Left colon (tissue), 2 donors: ENCODE results near the gene LYL1. TPM values are rescaled to one million over a fixed set of nuclear protein-coding genes. Genes with fewer than 3 reads are reported as not detected.
A peak's percentile ranks its signal among the peaks of the same experiment; 100 is the strongest.

Experiments
- ATAC-seq: fragments of 200-7000 bp; cut with Tn5 transposase; one replicate; pipeline ENCODE4 v1.9.1; 2020; ENCODE audit warnings: mild to moderate bottlenecking, moderate library complexity
- DNase-seq, 2 donors: peaks; one replicate each; pipeline ENCODE4 v3.0.0-alpha.2; 2020
- intact Hi-C, 2 donors: fragments of 100-400 bp; cut with DNase I in 1 of 2; cut with micrococcal nuclease in 1 of 2; formaldehyde crosslinking; loops; one replicate each; pipeline versions ENCODE4 v1.11.2 to v1.14.0; 2022; cut with DNase I, micrococcal nuclease
- total RNA-seq, 2 donors: library from RNA; stranded (reverse); fragmentation: NEBNext Ultra II Directional; extraction: Animal tissue kit (Norgen Biotek cat#: 25700); gene quantifications; one replicate each; pipeline ENCODE4 v1.2.1, GENCODE V29; 2021
- donor health status: DM: no; HTN: no; CAD: no.
- donor health status: DM: yes; HTN: yes; CAD: no.

LYL1 gene
- total RNA-seq, 2 donors from 2014 or later, result 2.0 to 4.5 TPM

DNA sequence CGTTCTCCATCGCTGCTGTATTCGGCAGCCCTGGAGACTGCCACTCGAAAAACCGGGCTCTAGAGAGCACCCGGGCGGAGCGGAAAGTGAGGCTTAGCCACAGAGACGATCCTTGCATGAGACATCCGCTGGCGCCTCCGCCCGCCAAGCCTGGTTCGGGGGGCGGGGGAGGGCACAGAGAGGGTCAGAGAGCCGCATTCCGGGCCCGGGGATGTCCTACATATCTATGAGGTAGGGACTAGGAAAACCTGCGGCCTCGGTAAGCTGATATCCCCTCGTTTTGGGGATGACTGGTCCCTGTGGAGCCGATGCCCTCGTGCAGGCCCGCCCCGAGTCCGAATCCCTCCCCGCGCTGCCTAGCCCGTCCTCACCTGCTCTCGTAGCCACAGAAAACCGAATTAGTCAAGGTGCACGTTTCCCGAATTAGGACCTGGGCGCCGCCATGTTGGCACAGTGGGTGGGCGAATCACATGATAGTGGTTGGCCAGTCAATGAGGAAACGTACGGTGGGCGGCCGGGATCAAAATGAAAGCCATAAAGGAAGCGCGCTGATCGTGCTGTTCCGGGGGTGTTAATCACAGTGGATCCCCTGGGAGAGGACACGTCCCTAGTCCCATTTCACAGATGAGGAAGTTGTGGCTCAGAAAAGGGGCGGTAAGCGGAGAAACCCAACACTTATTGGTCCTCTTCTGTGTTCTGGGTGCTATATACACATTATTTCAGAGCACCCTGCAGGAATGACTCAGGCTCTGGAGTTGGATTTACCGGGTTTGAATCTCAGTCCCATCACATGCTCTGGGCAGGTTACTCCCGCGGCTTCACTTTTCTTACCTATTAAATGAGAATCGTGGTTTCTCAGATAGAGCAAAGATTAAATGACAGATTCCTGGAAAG is 13.9 kb upstream of the LYL1 start, which contains the start of gene TRMT1:
TRMT1 (minus strand) TSS at position 459 of the 894 bp plus-strand sequence; CDS start at position 118, 341 bp downstream.
- intact Hi-C loops, result no loop called here
- peak; percentile 95 for DNase-seq
- peak; percentile 79 for ATAC-seq

DNA sequence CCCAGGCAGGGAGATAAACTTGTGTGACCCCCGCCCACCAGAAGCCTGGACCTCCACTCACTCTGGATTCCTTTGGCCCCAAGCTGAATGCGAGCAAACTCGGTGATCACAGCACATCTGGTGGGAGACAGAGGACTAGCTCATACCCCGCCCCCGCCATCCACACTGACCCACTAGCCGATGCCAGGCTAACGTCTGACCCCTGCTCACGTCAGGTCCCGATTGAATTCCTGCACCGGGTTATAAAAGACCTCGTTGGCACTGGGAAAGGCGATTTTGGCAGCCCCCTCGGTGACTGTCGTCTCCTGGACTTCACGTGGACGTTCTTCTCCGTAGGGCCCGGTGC is 13.3 kb upstream of the LYL1 start:
- DNase-seq (no peak), ATAC-seq (no peak)
- intact Hi-C loops, result no loop called here

DNA sequence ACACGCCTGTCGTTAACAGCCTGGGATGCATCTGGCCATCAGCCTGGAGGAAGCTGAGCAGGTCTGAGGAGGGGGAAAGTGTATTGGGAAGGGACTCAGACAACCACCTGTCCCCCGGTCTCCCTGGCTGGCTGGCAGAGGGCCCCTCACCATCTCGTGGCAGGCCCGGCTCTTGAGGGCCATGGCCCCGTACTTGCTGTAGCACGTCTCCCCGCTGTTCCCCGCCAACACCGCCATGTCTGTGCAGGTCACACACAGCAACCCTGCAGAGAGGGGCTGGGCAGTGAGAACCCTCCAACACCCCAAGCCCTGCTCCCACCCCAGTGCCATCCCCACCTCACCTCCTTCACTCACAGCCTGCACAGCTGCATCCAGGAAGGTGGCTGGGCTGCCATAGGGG is 9.9 kb upstream of the LYL1 start:
- intact Hi-C loops, result no loop called here
- ATAC-seq (no peak), DNase-seq (no peak)

DNA sequence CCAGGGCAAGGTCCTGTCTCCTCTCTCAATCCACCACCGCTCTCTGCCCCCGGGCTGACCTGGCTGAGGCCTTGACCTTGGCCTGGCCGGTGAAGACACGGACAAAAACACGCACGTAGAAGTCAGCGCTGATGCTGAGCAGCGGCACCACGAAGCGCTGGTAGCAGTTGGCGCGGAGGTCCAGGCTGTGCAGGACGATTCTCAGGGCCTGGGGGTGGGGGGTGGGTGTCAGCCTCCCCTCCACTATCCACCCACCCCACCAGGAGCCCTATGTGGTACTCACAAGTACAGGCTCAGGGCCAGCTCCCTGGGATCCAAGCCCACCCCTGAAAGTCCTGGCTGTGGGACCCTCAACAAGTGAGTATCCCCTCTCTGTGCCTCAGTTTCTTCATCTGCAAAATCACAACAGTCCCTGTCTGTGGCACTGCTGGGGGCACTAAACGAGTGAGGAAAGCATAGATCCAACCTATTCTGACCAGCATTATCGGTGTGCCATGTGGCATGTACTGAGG is 7.5 kb upstream of the LYL1 start:
- intact Hi-C loops, result no loop called here
- ATAC-seq (no peak), DNase-seq (no peak)

DNA sequence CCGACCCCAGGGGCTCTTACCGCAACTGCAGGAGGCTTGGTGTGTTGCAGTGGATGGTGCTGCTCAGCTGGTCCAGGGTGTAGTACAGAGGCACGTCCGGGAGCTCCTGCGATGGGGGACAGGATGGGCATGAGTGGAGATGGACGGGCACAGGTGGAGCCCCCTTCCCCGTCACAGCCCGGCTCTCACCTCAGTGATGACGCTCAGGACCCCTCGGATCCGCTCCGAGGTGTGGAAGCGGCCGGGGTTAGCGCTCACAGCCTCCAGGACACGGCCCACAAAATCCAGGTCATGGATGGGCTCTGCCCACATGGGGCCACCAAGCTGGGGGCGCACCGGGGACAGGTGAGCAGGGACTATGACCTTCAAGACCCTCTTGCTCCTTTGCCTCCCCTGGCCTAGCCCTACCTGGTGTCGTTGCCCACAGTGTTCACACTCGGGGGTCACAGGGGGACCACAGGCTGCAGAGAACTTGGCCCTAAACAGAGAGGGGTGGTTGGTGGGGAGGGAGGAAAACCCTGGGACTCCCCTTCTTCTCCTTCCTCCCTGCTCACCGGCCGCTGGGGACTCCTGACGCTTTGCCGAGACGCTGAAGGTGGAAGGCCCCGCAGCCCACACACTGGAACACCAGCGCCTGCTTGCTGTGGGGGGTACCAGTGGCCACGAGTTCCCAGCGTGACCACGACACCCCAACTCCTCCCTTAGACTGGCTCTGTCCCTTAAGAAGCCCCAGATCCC is 6.9 kb upstream of the LYL1 start:
- no peak for ATAC-seq

DNA sequence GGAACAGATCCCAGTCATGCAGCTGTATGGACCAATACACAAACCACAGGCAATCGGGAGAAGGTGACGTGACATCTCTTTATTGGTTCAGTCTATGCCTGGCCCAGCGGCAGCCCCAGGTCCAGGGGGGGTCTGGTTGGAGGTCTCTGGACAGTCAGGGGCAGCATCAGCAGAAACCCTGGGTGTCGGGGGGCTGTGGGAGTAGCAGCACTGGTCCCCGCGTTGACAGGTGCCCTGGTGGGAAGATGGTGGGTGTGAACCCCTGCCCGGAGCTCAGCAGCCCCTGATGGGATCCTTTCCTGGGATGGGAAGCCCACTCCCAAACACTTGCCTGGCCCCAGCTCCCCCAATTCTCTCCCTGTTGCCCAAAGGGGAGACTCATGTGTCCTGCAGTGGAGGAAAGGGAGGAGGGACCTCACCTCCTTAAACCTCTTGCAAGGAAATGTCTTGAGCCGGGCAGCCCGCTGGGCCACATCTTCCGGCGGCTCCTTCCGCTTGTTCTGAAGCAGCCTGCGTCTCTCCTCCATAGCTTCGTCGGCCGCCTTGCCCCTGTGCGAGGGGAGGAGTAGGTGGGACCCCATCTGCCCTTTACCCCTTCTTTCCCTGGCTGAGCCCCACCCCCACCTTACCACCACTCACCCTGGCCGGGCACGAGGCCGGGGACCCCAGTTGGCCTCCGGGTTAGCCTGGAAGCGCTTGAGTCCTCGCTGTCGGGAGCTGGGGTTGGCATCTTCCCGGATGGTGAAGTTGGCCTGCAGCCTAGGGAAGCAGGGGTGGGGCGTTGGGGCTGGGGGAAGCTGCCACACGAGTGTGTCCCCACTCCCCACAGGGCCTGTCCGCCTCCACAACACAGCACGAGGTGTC is 2.4 kb upstream of the LYL1 start:
- DNase-seq (peak in 1 of 2 donors; percentile 44), ATAC-seq (no peak)
- intact Hi-C loops, result no loop called here

More for the DNA sequence above, 6.9 kb upstream of the LYL1 start:
- no peak for DNase-seq
- intact Hi-C loops, result no loop called here

DNA sequence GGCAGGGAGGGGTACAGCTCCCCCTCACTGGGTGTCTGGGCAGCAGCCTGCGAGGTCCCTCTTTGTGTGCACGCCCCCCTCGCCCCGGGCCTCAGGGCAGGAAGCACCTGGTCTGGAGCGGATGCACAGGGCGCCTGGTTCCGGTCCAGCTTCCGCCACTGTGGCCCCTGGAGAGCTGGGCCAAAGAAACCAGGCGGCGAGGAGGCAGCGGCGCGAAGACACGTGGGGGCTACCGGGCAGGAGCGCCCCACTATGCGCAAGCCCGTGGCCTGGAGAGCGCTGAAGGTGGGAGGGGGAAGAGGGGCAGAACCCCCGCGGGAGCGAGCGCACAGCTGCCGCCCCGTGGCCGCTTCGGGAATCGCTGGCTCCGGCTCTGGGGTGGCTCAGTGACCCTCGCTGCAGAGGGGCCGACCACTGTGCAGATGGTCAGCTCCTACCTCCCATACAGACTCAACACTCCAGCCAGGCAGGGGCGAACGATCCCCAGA is 1.7 kb upstream of the LYL1 start:
- intact Hi-C loops, result no loop called here
- ATAC-seq (no peak), DNase-seq (peak; percentile 70 to 75)

DNA sequence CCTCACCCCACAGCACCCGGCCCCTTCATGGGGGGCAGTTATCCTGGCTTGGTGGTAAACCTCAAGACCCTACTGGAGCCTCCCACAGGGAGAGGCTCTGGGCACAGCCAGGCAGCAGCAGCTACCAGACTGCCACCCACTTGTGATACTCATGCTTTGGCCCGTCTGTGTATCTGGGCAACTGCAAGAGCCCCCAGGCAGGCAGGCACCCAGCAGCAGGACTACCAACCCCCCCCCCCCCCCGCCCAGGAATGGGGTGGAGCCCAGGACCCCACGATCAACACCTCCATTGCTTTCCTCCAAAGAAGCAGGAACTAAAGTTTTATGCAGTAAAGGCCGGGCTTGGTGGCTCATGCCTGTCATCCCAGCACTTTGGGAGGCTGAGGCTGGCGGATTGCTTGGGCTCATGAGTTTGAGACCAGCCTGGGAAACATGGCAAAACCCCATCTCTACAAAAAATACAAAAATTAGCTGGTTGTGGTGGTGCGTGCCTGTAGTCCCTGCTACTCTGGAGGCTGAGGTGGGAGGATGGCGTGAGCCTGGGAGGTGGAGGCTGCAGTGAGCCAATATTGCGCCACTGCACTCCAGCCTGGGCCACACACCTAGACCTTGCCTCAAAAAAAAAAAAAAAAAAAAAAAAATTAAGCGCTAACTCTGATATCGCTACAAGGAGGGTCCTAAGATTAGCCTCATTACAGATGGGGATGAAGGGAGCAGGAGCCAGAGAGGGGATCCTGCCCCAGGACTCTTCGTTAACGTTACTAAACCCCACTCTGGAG is 1.1 kb upstream of the LYL1 start:
- DNase-seq (no peak), ATAC-seq (no peak)
- intact Hi-C loops, result no loop called here

DNA sequence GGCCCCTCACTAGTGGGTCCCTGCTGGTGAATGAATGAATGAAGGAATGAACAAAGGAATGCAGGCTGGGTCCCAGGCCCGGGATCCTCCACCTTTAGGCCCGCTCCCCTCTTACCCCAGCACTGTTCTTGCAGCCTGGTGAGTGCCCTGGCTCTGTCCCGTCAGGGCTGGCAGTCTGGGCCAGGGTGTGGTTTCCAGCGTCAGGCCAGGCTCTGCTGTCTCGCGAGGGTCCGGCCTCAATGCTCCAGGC is 317 bp downstream of the LYL1 start:
- ATAC-seq (peak; percentile 16), DNase-seq (no peak)
- intact Hi-C loops, result no loop called here

DNA sequence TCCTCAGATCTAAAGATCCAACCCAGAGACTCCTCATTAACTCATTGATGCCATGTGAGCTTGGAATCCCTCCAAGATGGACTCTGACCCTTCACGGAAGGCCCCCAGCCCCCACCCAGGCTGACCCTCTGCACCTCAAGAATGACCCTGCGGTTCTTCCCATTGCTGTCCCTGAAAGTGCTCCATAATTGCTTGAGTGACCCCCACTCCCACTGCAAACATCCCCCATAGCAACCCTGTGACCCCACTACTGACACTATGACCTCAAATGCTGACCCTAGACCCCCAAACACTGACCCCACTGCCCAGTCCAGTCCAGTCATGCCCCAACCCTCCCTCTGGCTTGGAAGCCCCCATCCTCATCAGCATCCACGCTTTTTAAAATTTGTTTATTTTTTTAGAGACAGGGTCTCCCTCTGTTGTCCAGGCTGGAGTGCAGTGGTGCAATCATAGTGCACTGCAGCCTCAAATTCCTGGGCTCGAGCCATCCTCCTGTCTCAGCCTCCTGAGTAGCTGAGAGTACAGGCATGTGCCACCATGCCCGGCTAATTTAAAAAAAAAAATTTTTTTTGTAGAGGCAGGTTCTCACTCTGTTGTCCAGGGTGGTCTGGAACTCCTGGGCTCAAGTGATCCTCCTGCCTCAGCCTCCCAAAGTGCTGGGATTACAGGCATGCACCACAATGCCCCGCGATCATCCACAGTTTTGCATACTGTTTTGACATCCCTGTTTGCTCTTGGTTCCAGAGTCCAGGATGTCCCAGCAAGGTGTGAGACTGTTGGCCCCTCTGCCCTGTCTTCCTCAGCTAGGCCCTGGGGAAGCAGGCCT is 855 bp downstream of the LYL1 start:
- ATAC-seq (no peak), DNase-seq (no peak)
- intact Hi-C loops, result no loop called here

DNA sequence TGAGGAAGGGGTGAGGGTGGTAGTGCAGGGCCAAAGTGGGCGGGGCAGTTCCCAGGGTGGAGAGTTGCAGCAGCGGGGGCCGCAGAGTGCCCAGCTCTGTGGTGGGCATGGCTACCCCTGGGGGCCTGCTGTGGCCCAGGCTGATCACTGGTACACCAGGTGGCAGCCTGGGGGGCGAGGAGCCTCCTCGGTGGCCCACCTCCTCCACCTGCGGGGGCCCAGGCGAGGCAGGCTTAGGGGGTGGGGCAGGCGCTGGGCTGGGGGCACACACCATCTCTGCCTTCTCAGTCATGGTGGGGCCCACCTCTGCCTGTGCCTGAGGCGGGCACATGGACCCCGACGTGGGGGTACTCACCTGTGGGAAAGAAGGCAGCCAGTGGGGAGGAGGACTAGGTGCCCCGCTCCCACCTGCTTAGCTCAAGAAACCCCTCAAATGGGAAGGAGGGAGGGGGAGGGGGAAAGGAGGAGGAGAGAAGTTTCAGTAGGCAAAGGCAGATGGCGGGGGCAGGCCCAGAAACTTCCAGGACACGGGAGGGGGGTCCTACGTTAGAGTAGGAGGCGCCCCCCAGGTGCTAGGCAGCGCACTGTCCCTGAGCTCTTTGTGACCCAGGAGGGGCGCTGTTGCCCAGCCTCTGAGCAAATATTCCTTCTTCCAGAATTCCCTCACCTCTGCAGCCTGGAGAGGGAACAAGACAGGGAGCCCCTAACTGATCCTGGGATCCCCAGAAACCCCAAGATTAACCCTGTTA is 1.6 kb downstream of the LYL1 start:
- DNase-seq (peak in 1 of 2 donors; percentile 41), ATAC-seq (no peak)
- intact Hi-C loops, result no loop called here

DNA sequence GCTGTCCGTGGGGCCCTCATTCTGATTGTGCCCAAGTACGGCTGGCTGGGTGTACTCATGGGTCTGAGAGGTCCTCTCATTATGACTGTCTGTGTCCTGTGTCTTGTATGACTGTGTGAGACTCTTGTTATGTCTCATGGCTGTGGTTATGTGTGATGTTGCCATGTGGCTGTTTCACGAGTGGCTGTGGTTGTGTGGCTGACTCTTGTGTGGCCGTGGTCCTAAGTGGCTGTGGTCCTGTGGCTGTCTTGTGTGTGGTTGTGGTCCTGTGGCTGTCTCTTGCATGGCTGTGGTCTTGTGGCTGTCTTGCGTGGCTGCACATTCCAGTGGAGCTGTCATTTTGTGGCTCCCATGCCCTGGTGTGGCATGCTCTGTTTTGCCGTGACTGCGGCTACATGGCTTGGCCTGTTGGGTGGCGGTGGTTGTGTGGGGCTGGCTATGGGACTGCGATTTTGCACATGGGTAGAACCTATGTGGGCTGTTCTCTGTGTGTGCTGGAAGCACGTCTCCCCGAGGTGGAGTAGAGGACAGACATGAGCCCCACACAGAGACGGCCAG is 2.5 kb downstream of the LYL1 start:
- DNase-seq, result no peak
- intact Hi-C loops, result no loop called here
- ATAC-seq, result no peak

DNA sequence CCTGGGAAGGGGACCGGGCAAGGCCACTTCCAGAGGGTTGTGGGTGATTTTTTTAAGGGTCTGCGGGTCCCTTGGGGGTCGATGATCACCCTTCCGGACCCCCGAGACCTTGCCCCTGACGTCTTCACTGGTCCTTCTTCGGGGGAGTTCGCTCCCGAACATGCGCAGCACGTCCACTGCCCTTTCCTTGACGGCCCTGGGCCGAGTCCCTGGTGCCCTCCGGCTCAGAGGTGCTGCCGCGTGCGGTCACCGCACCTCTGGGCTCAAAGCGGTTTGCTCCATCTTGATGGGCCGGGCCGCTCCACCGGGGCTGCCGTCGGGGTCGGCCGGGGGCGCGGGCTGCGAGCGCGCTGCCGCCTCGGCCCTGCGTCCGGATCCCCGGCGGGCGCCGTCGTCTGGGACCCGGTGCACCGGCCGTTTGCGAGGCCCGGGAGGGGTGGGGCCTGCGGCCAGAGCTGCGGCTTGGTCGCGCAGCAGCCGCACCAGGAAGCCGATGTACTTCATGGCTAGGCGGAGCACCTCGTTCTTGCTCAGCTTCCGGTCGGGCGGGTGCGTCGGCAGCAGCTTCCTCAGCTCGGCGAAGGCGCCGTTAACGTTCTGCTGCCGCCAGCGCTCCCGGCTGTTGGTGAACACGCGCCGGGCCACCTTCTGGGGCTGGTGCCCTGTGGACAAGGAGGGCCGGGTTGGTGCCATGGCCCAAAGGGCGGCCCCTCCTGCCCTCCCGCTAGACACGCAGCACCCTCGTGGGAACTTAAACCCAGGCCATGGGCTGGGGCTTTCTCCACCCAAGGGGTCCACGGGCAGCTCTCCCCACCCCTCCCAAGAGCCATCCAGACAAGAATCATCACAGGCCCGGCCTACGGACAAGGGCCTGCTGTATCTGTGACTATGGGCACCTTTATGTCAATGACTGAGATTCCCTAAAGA is 3.3 kb downstream of the LYL1 start:
- ATAC-seq, result peak; percentile 76
- intact Hi-C loops, result loop anchor here in 1 of 2 donors (10.0 kb wide), 1 partner anchor 115 kb away; no protein-coding TSS in a partner anchor
- peak; percentile 86 to 88 for DNase-seq

DNA sequence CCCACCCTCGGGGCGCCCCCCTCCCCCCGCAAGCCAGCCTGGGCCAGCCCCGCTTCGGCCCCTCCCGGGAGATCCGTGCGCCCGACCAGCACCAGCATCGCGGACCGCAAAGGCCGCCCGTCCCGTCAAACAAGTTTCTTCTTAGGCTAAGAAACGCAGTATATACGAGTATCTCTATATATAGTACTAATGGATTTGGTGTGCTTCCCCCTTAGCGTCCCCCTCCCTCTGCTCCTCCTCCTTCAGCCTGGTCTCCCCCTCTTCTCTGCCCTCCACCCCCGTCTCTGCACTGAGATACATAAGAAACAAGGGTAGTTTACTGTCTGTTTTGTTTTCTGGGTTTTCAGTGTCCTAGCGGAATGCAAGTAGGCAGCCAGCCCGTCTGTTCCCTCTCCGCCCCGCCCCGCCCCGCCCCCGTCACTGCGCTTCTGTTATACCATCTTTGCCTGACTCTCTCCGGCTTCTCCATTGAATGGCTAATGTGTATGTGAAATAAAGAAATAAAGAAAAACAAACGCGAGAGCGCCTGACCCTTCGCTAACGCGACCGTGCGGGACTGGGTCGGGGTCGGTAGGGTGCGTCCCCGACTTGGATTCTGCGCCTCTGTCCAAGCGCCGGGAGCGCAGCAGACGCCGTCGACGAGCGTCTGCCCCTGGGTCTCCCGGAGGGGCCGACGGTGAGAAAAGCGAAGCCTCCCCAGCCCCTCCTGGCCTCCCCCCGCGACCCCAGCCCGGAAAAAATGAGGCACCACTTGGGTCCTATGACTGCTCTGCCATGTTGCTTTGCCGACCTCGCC is 4.2 kb downstream of the LYL1 start:
- DNase-seq, result peak in 1 of 2 donors; percentile 50
- intact Hi-C loops, result loop anchor here in 1 of 2 donors (10.0 kb wide), 1 partner anchor 114 kb away; no protein-coding TSS in a partner anchor

More for the DNA sequence above, 4.2 kb downstream of the LYL1 start:
- ATAC-seq, result peak; percentile 36
